ENCODE results near the gene HVCN1. TPM values are rescaled to one million over a fixed set of nuclear protein-coding genes. Genes with fewer than 3 reads are reported as not detected.
A peak's percentile ranks its signal among the peaks of the same experiment; 100 is the strongest.

HVCN1 gene
- total RNA-seq, 1 donor from 2014 or later: 11.9 TPM

DNA sequence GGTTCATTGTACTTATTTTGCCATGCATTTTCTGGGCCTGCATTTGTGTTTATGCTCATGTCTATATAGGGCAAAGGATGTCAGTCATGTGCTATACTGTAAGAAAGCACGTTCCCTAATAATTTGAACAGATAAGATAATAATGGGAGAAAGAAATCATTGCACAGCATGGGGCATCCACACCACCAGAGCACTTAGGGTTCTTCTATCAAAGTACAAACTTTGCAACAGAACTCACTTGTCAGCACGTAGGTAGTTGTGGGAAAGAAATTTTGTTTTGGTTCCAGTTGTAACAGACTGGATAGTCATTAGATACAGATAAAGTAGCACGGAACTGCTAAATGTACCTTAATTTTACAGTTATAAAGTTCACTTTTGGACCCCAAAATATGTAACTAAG, 43.7 kb upstream of the HVCN1 start:
- DNase-seq (ENCODE audit: low spot score): no peak
- H3K4me1 Mint-ChIP-seq (ENCODE audit: unreplicated experiment): peaks cover 10% of the 10 kb centered on the region
- no peak for TF ChIP-seq CTCF (IDR thresholded peaks at IDR 0.05; ENCODE audit: unreplicated experiment)
- H3K4me3 Mint-ChIP-seq (ENCODE audit: unreplicated experiment): no peak overlapping the region
- H3K36me3 Mint-ChIP-seq (ENCODE audit: low read depth, unreplicated experiment): peaks cover 13% of the 10 kb centered on the region
- no peak overlapping the region for H3K27ac Mint-ChIP-seq (ENCODE audit: unreplicated experiment)
- no peaks in the 10 kb centered on the region for H3K9me3 Mint-ChIP-seq (ENCODE audit: unreplicated experiment)
- H3K27me3 Mint-ChIP-seq (ENCODE audit: unreplicated experiment): no peaks in the 10 kb centered on the region

DNA sequence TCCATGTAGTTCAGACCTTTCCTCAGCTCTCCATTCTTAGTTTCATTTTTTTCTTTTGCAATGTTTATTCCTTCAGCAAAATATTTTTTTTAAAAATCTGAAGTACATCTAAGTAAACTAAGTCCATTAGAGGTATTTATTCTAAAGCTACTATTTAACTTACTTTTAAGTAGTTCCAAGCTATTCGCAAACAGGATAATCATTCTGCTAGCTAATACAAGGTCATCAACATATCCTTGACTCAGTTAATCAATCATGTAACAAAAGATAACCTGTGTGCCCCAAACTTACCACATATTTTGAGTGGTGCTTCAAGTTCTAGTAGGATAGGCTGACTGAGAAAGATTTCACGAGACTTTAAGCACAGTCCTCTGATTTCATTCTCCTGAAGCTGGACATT, 42.6 kb upstream of the HVCN1 start:
- no peak for DNase-seq (ENCODE audit: low spot score)
- H3K4me1 Mint-ChIP-seq (ENCODE audit: unreplicated experiment): peaks cover 10% of the 10 kb centered on the region
- peaks cover 13% of the 10 kb centered on the region for H3K36me3 Mint-ChIP-seq (ENCODE audit: low read depth, unreplicated experiment)
- no peak for TF ChIP-seq CTCF (IDR thresholded peaks at IDR 0.05; ENCODE audit: unreplicated experiment)
- no peaks in the 10 kb centered on the region for H3K27me3 Mint-ChIP-seq (ENCODE audit: unreplicated experiment)
- H3K9me3 Mint-ChIP-seq (ENCODE audit: unreplicated experiment): no peaks in the 10 kb centered on the region
- no peak overlapping the region for H3K4me3 Mint-ChIP-seq (ENCODE audit: unreplicated experiment)
- no peak overlapping the region for H3K27ac Mint-ChIP-seq (ENCODE audit: unreplicated experiment)

DNA sequence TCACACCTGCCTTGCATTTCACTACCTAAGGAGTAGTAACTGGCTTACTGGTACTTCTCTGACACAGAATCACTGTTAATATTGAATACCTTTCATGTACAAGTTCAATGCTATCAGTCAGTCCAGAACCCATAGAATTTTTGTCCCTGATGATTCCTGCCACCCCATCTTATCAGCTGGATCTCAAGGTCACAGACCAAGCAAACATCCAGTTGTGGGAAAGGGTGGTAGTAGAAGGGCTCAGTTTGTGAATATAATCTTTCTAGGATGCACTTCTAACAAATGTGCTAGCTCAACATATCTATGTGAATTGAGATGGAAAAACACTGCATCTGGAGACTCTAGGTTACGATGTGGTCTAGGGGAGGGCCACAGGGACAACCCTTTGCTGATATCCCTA, 39.7 kb upstream of the HVCN1 start:
- DNase-seq (ENCODE audit: low spot score): no peak
- no peak for TF ChIP-seq CTCF (IDR thresholded peaks at IDR 0.05; ENCODE audit: unreplicated experiment)
- Mint-ChIP-seq H3K4me3 (ENCODE audit: unreplicated experiment) (no peak overlapping the region), H3K36me3 (ENCODE audit: low read depth, unreplicated experiment) (peaks cover 24% of the 10 kb centered on the region), H3K27ac (ENCODE audit: unreplicated experiment) (no peak overlapping the region), H3K4me1 (ENCODE audit: unreplicated experiment) (peaks cover 9% of the 10 kb centered on the region), H3K27me3 (ENCODE audit: unreplicated experiment) (no peaks in the 10 kb centered on the region), H3K9me3 (ENCODE audit: unreplicated experiment) (no peaks in the 10 kb centered on the region)

- Mint-ChIP-seq H3K9me3 (ENCODE audit: unreplicated experiment) (no peaks in the 10 kb centered on the region), H3K27ac (ENCODE audit: unreplicated experiment) (no peak overlapping the region), H3K27me3 (ENCODE audit: unreplicated experiment) (no peaks in the 10 kb centered on the region), H3K36me3 (ENCODE audit: low read depth, unreplicated experiment) (peaks cover 25% of the 10 kb centered on the region), H3K4me1 (ENCODE audit: unreplicated experiment) (peaks cover 3% of the 10 kb centered on the region), H3K4me3 (ENCODE audit: unreplicated experiment) (no peak overlapping the region)
- no peak for DNase-seq (ENCODE audit: low spot score)
- TF ChIP-seq CTCF (IDR thresholded peaks at IDR 0.05; ENCODE audit: unreplicated experiment): no peak
Measured at GRCh38 chr12:110726708-110727369, 37.9 kb upstream of the HVCN1 start.

GRCh38 chr12:110726028-110726427, 37.1 kb upstream of the HVCN1 start:
- Mint-ChIP-seq H3K4me1 (ENCODE audit: unreplicated experiment) (peaks cover 3% of the 10 kb centered on the region), H3K4me3 (ENCODE audit: unreplicated experiment) (peak overlapping the region; percentile 35), H3K27ac (ENCODE audit: unreplicated experiment) (peak overlapping the region; percentile 54), H3K9me3 (ENCODE audit: unreplicated experiment) (no peaks in the 10 kb centered on the region), H3K27me3 (ENCODE audit: unreplicated experiment) (no peaks in the 10 kb centered on the region), H3K36me3 (ENCODE audit: low read depth, unreplicated experiment) (peaks cover 31% of the 10 kb centered on the region)
- no peak for DNase-seq (ENCODE audit: low spot score)
- TF ChIP-seq CTCF (IDR thresholded peaks at IDR 0.05; ENCODE audit: unreplicated experiment): no peak

Measured in endothelial cell (in vitro differentiated cells).